MM.1S (cell line): Measurements from ENCODE around the gene TMEM208.

ENCODE experiments used
- EZH2 ChIP-seq: fragments of 300-600 bp; sonication (generic); optimal IDR thresholded peaks from 2 replicates; pipeline ENCODE3; 2017; ENCODE audit warnings: low read depth, mild to moderate bottlenecking, antibody characterized with exemption, low read length, mixed read lengths
- TF ChIP-seq, protein P1 (sequence below): fragments of 300-600 bp; sonication (generic); IDR thresholded peaks from 2 replicates; pipeline ENCODE4 v1.5.1; 2016; ENCODE audit warnings: antibody characterized with exemption, low read length, mixed read lengths

- TF ChIP-seq EZH2: no peak
- TF ChIP-seq, protein P1, sequence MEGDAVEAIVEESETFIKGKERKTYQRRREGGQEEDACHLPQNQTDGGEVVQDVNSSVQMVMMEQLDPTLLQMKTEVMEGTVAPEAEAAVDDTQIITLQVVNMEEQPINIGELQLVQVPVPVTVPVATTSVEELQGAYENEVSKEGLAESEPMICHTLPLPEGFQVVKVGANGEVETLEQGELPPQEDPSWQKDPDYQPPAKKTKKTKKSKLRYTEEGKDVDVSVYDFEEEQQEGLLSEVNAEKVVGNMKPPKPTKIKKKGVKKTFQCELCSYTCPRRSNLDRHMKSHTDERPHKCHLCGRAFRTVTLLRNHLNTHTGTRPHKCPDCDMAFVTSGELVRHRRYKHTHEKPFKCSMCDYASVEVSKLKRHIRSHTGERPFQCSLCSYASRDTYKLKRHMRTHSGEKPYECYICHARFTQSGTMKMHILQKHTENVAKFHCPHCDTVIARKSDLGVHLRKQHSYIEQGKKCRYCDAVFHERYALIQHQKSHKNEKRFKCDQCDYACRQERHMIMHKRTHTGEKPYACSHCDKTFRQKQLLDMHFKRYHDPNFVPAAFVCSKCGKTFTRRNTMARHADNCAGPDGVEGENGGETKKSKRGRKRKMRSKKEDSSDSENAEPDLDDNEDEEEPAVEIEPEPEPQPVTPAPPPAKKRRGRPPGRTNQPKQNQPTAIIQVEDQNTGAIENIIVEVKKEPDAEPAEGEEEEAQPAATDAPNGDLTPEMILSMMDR: no peak
Observed at GRCh38 chr16:67193536-67193935, 33.4 kb upstream of the TMEM208 start.
